Left ventricle myocardium inferior (tissue), 1 donor: ENCODE results near the gene BEAN1. TPM values are rescaled to one million over a fixed set of nuclear protein-coding genes. Genes with fewer than 3 reads are reported as not detected.
"Not testable (repeated sequence)": the region's sequence is repeated elsewhere in the genome, so short reads cannot be mapped to it uniquely, and the experiment has no call there.

Experiments used
- DNase-seq: peaks from one replicate; pipeline ENCODE4 v3.0.0-alpha.2; 2020
- H3K27ac ChIP-seq: fragments of 200-600 bp; replicated peaks from 2 replicates; pipeline ENCODE4 v1.8.0; 2021
- H3K27me3 ChIP-seq: fragments of 200-600 bp; 2 replicates; pipeline ENCODE4 v1.8.0; 2021; ENCODE audit warnings: low read depth
- H3K36me3 ChIP-seq: fragments of 200-600 bp; 2 replicates; pipeline ENCODE4 v1.8.0; 2021
- H3K4me1 ChIP-seq: fragments of 200-600 bp; 2 replicates; pipeline ENCODE4 v1.8.0; 2021
- H3K4me3 ChIP-seq: fragments of 200-600 bp; 2 replicates; pipeline ENCODE4 v1.8.0; 2021; ENCODE audit warnings: mild to moderate bottlenecking, moderate library complexity
- H3K9me3 ChIP-seq: fragments of 200-600 bp; replicated peaks from 2 replicates; pipeline ENCODE4 v1.8.0; 2021
- CTCF ChIP-seq: fragments of 200-600 bp; IDR thresholded peaks from 2 replicates; pipeline ENCODE4 v1.8.0; 2021; ENCODE audit warnings: antibody characterized with exemption, mild to moderate bottlenecking, borderline replicate concordance
- intact Hi-C: fragments of 100-400 bp; cut with micrococcal nuclease; formaldehyde crosslinking; loops from one replicate; pipeline ENCODE4 v1.11.0; 2022
- total RNA-seq: library from RNA; stranded (reverse); fragmentation: NEBNext Ultra II Directional; extraction: Animal tissue kit (Norgen Biotek cat#: 25700); gene quantifications from one replicate; pipeline ENCODE4 v1.2.1, GENCODE V29; 2021
- donor health status: DM: no; HTN: yes; CAD: no; lungs with severe emphysema.

Gene BEAN1
- total RNA-seq, 1 donor from 2014 or later, result 0.33 TPM

- intact Hi-C loops, result no loop called here
- Histone ChIP-seq H3K36me3 (peaks cover 21% of the 10 kb centered on the region), H3K4me3 (no peak overlapping the region), H3K27me3 (no peaks in the 10 kb centered on the region), H3K4me1 (peaks cover 71% of the 10 kb centered on the region), H3K9me3 (no peaks in the 10 kb centered on the region), H3K27ac (peak overlapping the region; percentile 75)
- DNase-seq, result no peak
- TF ChIP-seq CTCF, result no peak
Measured at GRCh38 chr16:66512272-66513110, 85.4 kb downstream of the BEAN1 start.

- Histone ChIP-seq H3K36me3 (peaks cover 21% of the 10 kb centered on the region), H3K4me1 (peaks cover 74% of the 10 kb centered on the region), H3K9me3 (no peaks in the 10 kb centered on the region), H3K27me3 (no peaks in the 10 kb centered on the region), H3K4me3 (no peak overlapping the region), H3K27ac (peak overlapping the region; percentile 75)
- DNase-seq, result no peak
- TF ChIP-seq CTCF, result no peak
- intact Hi-C loops, result no loop called here
Measured at GRCh38 chr16:66513111-66513723, 86.1 kb downstream of the BEAN1 start.

- H3K9me3 ChIP-seq, H3K27me3 ChIP-seq, H3K27ac ChIP-seq, DNase-seq, H3K4me3 ChIP-seq, intact Hi-C loops: not testable (repeated sequence)
- peaks cover 16% of the 10 kb centered on the region for H3K36me3 ChIP-seq
- H3K4me1 ChIP-seq, result peaks cover 78% of the 10 kb centered on the region
Measured at GRCh38 chr16:66514391-66514790, 87.3 kb downstream of the BEAN1 start.

- H3K9me3 ChIP-seq, H3K4me3 ChIP-seq, H3K27me3 ChIP-seq, DNase-seq, intact Hi-C loops: not testable (repeated sequence)
- peaks cover 12% of the 10 kb centered on the region for H3K36me3 ChIP-seq
- peaks cover 84% of the 10 kb centered on the region for H3K4me1 ChIP-seq
- H3K27ac ChIP-seq, result peak overlapping the region; percentile 99
Measured at GRCh38 chr16:66514980-66515595, 88.0 kb downstream of the BEAN1 start.

- Histone ChIP-seq H3K4me1 (peaks cover 84% of the 10 kb centered on the region), H3K4me3 (peak overlapping the region; percentile 40), H3K27ac (peak overlapping the region; percentile 99), H3K9me3 (no peaks in the 10 kb centered on the region), H3K36me3 (peaks cover 12% of the 10 kb centered on the region), H3K27me3 (no peaks in the 10 kb centered on the region)
- no peak for DNase-seq
- intact Hi-C loops, result no loop called here
- peak; percentile 50 for TF ChIP-seq CTCF
Measured at GRCh38 chr16:66515596-66516508, 88.8 kb downstream of the BEAN1 start.

- Histone ChIP-seq H3K9me3 (no peaks in the 10 kb centered on the region), H3K27ac (peak overlapping the region; percentile 99), H3K4me1 (peaks cover 84% of the 10 kb centered on the region), H3K4me3 (peak overlapping the region; percentile 40), H3K36me3 (peaks cover 12% of the 10 kb centered on the region), H3K27me3 (no peaks in the 10 kb centered on the region)
- no peak for DNase-seq
- intact Hi-C loops, result no loop called here
- TF ChIP-seq CTCF, result no peak
Measured at GRCh38 chr16:66516509-66516807, 89.4 kb downstream of the BEAN1 start.
